K562 (cell line): Measurements from ENCODE around the gene FBXL12. TPM values are rescaled to one million over a fixed set of nuclear protein-coding genes. Genes with fewer than 3 reads are reported as not detected.

Experiments used
- ATAC-seq: fragments of 200-7000 bp; cut with Tn5 transposase; 3 replicates; pipeline ENCODE4 v1.9.1; 2020; ENCODE audit warnings: moderate library complexity
- BruUV-seq: library from RNA; stranded (reverse); fragments of 400-500 nt; replicated peaks from 2 replicates; lab custom pipeline; 2021; lab: Mats Ljungman, UMichigan
- CTCF ChIA-PET: fragments of 300-600 bp; formaldehyde crosslinking; extraction: SDS; loops from one replicate; lab custom pipeline; 2021; ENCODE audit warnings: low intra/inter-chr PET ratio; lab: Yijun Ruan, JAX
- POLR2A ChIA-PET: fragments of 300-600, 350-650 bp; sonication (Branson Sonifier 250); formaldehyde crosslinking; extraction: SDS; loops from one replicate; lab custom pipeline; 2021; ENCODE audit warnings: antibody characterized with exemption, inconsistent platforms; lab: Yijun Ruan, JAX
- DNase-seq, 4 experiments: peaks; one replicate each; pipeline versions ENCODE4 v3.0.0 to v3.0.0-alpha.2; 2011 to 2018; ENCODE audit warnings: low spot score in 3 of 4, mixed read lengths in 3 of 4; ENCODE audit errors: extremely low read depth in 1 of 4
- FAIRE-seq: peaks from 2 replicates; lab custom pipeline; 2011; peaks lifted over from hg19 to GRCh38; lab: Jason Lieb, UNC
- H2AFZ ChIP-seq: 2 replicates; pipeline ENCODE4 v1.6.0; 2011; ENCODE audit warnings: low read depth, low read length, control low read depth, inconsistent platforms
- H3K27ac ChIP-seq: fragments of 200-600 bp; 3 replicates; pipeline ENCODE4 v1.8.0; 2011; ENCODE audit warnings: low read depth, mild to moderate bottlenecking, control low read depth, inconsistent platforms, low read length, moderate library complexity, mixed read lengths; ENCODE audit errors: extremely low read depth
- H3K27me3 ChIP-seq, 2 experiments: fragments of 300-600 bp in 1 of 2; 2 replicates in 1 of 2; 3 replicates in 1 of 2; pipeline versions ENCODE4 v1.6.0 to v1.8.0; 2011; ENCODE audit warnings: inconsistent platforms in 2 of 2, low read length in 2 of 2, mild to moderate bottlenecking in 1 of 2, mixed read lengths in 1 of 2, moderate library complexity in 1 of 2; ENCODE audit not compliant: control insufficient read depth in 2 of 2, insufficient read depth in 2 of 2
- H3K36me3 ChIP-seq: fragments of 300-600 bp; 3 replicates; pipeline ENCODE4 v1.8.0; 2011; ENCODE audit warnings: mild to moderate bottlenecking, low read length, inconsistent platforms; ENCODE audit not compliant: control insufficient read depth, insufficient read depth
- H3K4me1 ChIP-seq, 2 experiments: fragments of 200-600 bp in 1 of 2; replicated peaks in 1 of 2; 2 replicates in 1 of 2; 3 replicates in 1 of 2; pipeline versions ENCODE4 v1.5.1 to v1.8.0; 2011; ENCODE audit warnings: inconsistent platforms in 2 of 2, low read length in 2 of 2, mild to moderate bottlenecking in 1 of 2, mixed read lengths in 1 of 2, moderate library complexity in 1 of 2; ENCODE audit not compliant: control insufficient read depth in 2 of 2, insufficient read depth in 2 of 2
- H3K4me2 ChIP-seq: 2 replicates; pipeline ENCODE4 v1.6.1; 2011; ENCODE audit warnings: low read length, control low read depth, inconsistent platforms, mixed read lengths; ENCODE audit not compliant: insufficient read depth
- H3K4me3 ChIP-seq: fragments of 200-600 bp; sonication (generic), shearing (Covaris generic); 2 replicates; pipeline ENCODE4 v1.5.1; 2016; ENCODE audit warnings: control low read depth, inconsistent platforms
- H3K79me2 ChIP-seq: fragments of 200-600 bp; 3 replicates; pipeline ENCODE4 v1.8.0; 2011; ENCODE audit warnings: low read length, inconsistent platforms; ENCODE audit not compliant: control insufficient read depth, insufficient read depth
- H3K9ac ChIP-seq, 2 experiments: 2 replicates each; pipeline versions ENCODE4 v1.6.0 to v1.6.1; 2011; ENCODE audit warnings: low read depth in 2 of 2, low read length in 2 of 2, control low read depth in 1 of 2, inconsistent platforms in 1 of 2, mild to moderate bottlenecking in 1 of 2, mixed read lengths in 1 of 2; ENCODE audit not compliant: insufficient read depth in 1 of 2
- H3K9me1 ChIP-seq: one replicate; pipeline ENCODE4 v1.6.0; 2011; ENCODE audit warnings: inconsistent platforms, mild to moderate bottlenecking, low read length, moderate library complexity; ENCODE audit not compliant: control insufficient read depth, insufficient read depth
- H3K9me3 ChIP-seq: replicated peaks from 2 replicates; pipeline ENCODE4 v1.5.1; 2011; ENCODE audit warnings: low read depth, low read length, inconsistent platforms; ENCODE audit not compliant: control insufficient read depth, insufficient read depth
- H4K20me1 ChIP-seq: replicated peaks from 2 replicates; pipeline ENCODE4 v1.6.1; 2011; ENCODE audit warnings: low read length, inconsistent platforms, mixed read lengths; ENCODE audit not compliant: control insufficient read depth, insufficient read depth
- FOXM1 ChIP-seq, 2 experiments: fragments of 450-650 bp in 1 of 2; sonication (generic) in 1 of 2; formaldehyde crosslinking in 1 of 2; IDR thresholded peaks; 2 replicates each; pipeline versions ENCODE4 v1.6.1 to v1.9.0; 2017 to 2022; ENCODE audit warnings: low read depth in 2 of 2, mild to moderate bottlenecking in 2 of 2, missing genetic modification reagents in 1 of 2, moderate library complexity in 1 of 2
- GMEB1 ChIP-seq: fragments of 250-450 bp; sonication (Bioruptor Pico); IDR thresholded peaks from 2 replicates; pipeline ENCODE4 v1.4.0; 2020; ENCODE audit warnings: mild to moderate bottlenecking
- HOXB6 ChIP-seq: fragments of 250-450 bp; sonication (Bioruptor Pico); IDR thresholded peaks from 2 replicates; pipeline ENCODE4 v1.5.1; 2022; ENCODE audit warnings: mild to moderate bottlenecking, borderline replicate concordance
- MAFG ChIP-seq: fragments of 450-650 bp; conservative IDR thresholded peaks from 2 replicates; pipeline ENCODE4 v1.6.1; 2016; ENCODE audit warnings: missing genetic modification characterization, missing compliant biosample characterization
- NFRKB ChIP-seq: fragments of 450-650 bp; IDR thresholded peaks from 2 replicates; pipeline ENCODE4 v1.6.1; 2016; ENCODE audit warnings: low read depth
- NFXL1 ChIP-seq: fragments of 450-650 bp; formaldehyde crosslinking; IDR thresholded peaks from 2 replicates; pipeline ENCODE4 v1.4.0; 2021; ENCODE audit warnings: mild to moderate bottlenecking
- NONO ChIP-seq, 2 experiments: fragments of 200-400 bp in 1 of 2; fragments of 450-650 bp in 1 of 2; formaldehyde crosslinking in 1 of 2; IDR thresholded peaks; 2 replicates each; pipeline ENCODE4 v1.6.1; 2017; ENCODE audit warnings: low read depth in 2 of 2, mild to moderate bottlenecking in 2 of 2, moderate library complexity in 2 of 2, low read length in 1 of 2
- POLR2H ChIP-seq: IDR thresholded peaks from 2 replicates; pipeline ENCODE4 v1.6.1; 2016; ENCODE audit warnings: missing genetic modification characterization, low read depth, mild to moderate bottlenecking, control low read depth, missing compliant biosample characterization, moderate library complexity
- POU5F1 ChIP-seq: fragments of 150-350 bp; IDR thresholded peaks from 2 replicates; pipeline ENCODE4 v1.6.1; 2014; ENCODE audit warnings: borderline replicate concordance, low read length, low read depth, mild to moderate bottlenecking; ENCODE audit not compliant: partially characterized antibody
- RBM14 ChIP-seq: fragments of 200-400 bp; formaldehyde crosslinking; IDR thresholded peaks from 2 replicates; pipeline ENCODE4 v1.6.1; 2018; ENCODE audit warnings: low read depth, mild to moderate bottlenecking, low read length, moderate library complexity, borderline replicate concordance; ENCODE audit not compliant: insufficient read depth
- SMARCA4 ChIP-seq: fragments of 450-650 bp; IDR thresholded peaks from 2 replicates; pipeline ENCODE4 v1.6.1; 2016
- U2AF2 ChIP-seq: fragments of 200-400 bp; formaldehyde crosslinking; optimal IDR thresholded peaks from 2 replicates; pipeline ENCODE3; 2017; ENCODE audit warnings: low read depth, mild to moderate bottlenecking, low read length
- UBTF ChIP-seq, 2 experiments: IDR thresholded peaks; 2 replicates each; pipeline ENCODE4 v1.6.1; 2012; ENCODE audit warnings: improper control_type of control experiment in 2 of 2, low read depth in 2 of 2, low read length in 2 of 2, borderline replicate concordance in 1 of 2
- ZNF146 ChIP-seq: IDR thresholded peaks from one replicate; pipeline ENCODE4 v1.6.1; 2018; ENCODE audit warnings: missing compliant biosample characterization; ENCODE audit not compliant: unreplicated experiment
- ZNF277 ChIP-seq: fragments of 250-450 bp; sonication (Bioruptor Pico); IDR thresholded peaks from 2 replicates; pipeline ENCODE4 v1.8.0; 2022; ENCODE audit warnings: inconsistent platforms, mild to moderate bottlenecking, moderate library complexity, borderline replicate concordance
- ZSCAN29 ChIP-seq: fragments of 450-650 bp; IDR thresholded peaks from 2 replicates; pipeline ENCODE4 v1.6.1; 2017
- WGBS: fragments of 100-300 bp; shearing (Covaris generic); methylation state at CpG from one replicate; pipeline ENCODE4 v1.1.6; 2016; ENCODE audit warnings: low coverage, mixed read lengths; ENCODE audit not compliant: insufficient coverage; ENCODE audit errors: missing lambda C conversion rate; 5-methylcytosine and 5-hydroxymethylcytosine counted together
- in situ Hi-C: fragments of 300-500 bp; cut with MboI; formaldehyde crosslinking; loops from 4 replicates; pipeline ENCODE4 v1.15.0; 2018; ENCODE audit warnings: inconsistent platforms, mixed read lengths
- intact Hi-C: fragments of 100-400 bp; cut with micrococcal nuclease; formaldehyde crosslinking; loops from 2 replicates; pipeline ENCODE4 v1.14.2; 2022
- polyA plus RNA-seq, 8 experiments: library from polyadenylated mRNA; depleted of rRNA in 4 of 8; stranded (reverse) in 5 of 8; unstranded in 3 of 8; fragments of >200 nt; fragmentation: Nextera tagmentation in 2 of 8; fragmentation: Illumina TruSeq in 1 of 8; extraction: Ambion mirVana in 2 of 8; extraction: Trizol in 1 of 8; gene quantifications; 2 replicates each; pipeline versions ENCODE4 v1.2.1 to v1.2.3, GENCODE V29; 2011 to 2014; ENCODE audit warnings: inconsistent platforms in 1 of 8, missing spikeins in 1 of 8
- total RNA-seq, 7 experiments: library from RNA; depleted of rRNA in 6 of 7; stranded (reverse); fragments of >200 nt in 6 of 7; fragmentation: Illumina TruSeq in 2 of 7; extraction: Trizol in 2 of 7; gene quantifications; 2 replicates each; pipeline versions ENCODE4 v1.2.1 to v1.2.3, GENCODE V29; 2011 to 2021; ENCODE audit warnings: low replicate concordance in 1 of 7

The FBXL12 gene
- total and polyA plus RNA-seq, 9 of the 15 experiments (the other 6 are each of a cell fraction or from before 2014, with no cell fraction given): 2.7 to 40.5 (median 26.5) TPM

GRCh38 chr19:9796113-9796773 lies 22.6 kb downstream of the FBXL12 start:
- no peak overlapping the region for H3K27ac ChIP-seq
- no peak overlapping the region; the same call in 1 of the 2 replicates for H3K4me2 ChIP-seq
- BruUV-seq: no TSS peak
- H3K9ac ChIP-seq: no peak overlapping the region
- intact Hi-C loops: no loop called here
- no peaks in the 10 kb centered on the region for H4K20me1 ChIP-seq
- H3K27me3 ChIP-seq: no peaks in the 10 kb centered on the region
- in situ Hi-C loops: loop anchor here (10.0 kb wide), 1 partner anchor 661 kb away; no protein-coding TSS in a partner anchor
- WGBS: 32% methylated on average over 5 of the region's 6 CpGs
- ATAC-seq (peak; percentile 63), DNase-seq (peak; percentile 53 to 91 (median 59)), FAIRE-seq (peak; percentile 98)
- H3K9me1 ChIP-seq: no peaks in the 10 kb centered on the region
- H3K4me1 ChIP-seq: peaks cover 3 to 7% of the 10 kb centered on the region in 2 experiments; a peak in 4 of 5 replicates
- peaks cover 5% of the 10 kb centered on the region; the same call in 1 of the 2 replicates for H3K9me3 ChIP-seq
- ChIA-PET POLR2A (interaction anchor here (0.7 to 0.9 kb wide), 3 partner anchors 8 to 482 kb away, joined by 3 read pairs; partner anchors contain the start of gene FBXL12), CTCF (interaction anchor here (0.6 to 2.6 kb wide), 6 partner anchors 151 to 1141 kb away, joined by 3 to 25 read pairs (median 4); no protein-coding TSS in a partner anchor)
- H3K36me3 ChIP-seq: no peaks in the 10 kb centered on the region
- H3K79me2 ChIP-seq: peaks cover 3% of the 10 kb centered on the region; the same call in 1 of the 3 replicates
- H2AFZ ChIP-seq: peak overlapping the region; percentile 56
- no peak overlapping the region for H3K4me3 ChIP-seq
- no peak for TF ChIP-seq ZNF146 (CRISPR knock-in tag)
- peak in 1 of 2 experiments; percentile 37; a peak in 1 of 4 replicates for TF ChIP-seq NONO (IDR thresholded peaks at IDR 0.05; ENCODE audit: low read depth in 2 of 2, low read length in 1 of 2)
- no peak for TF ChIP-seq POLR2H
- TF ChIP-seq FOXM1 (IDR thresholded peaks at IDR 0.05; ENCODE audit: low read depth): no peak
- no peak for TF ChIP-seq FOXM1 (CRISPR knock-in tag; IDR thresholded peaks at IDR 0.05; ENCODE audit: low read depth)
- TF ChIP-seq ZSCAN29: no peak
- TF ChIP-seq ZNF277 (CRISPR knock-in tag): no peak
- no peak for TF ChIP-seq HOXB6
- no peak for TF ChIP-seq UBTF (IDR thresholded peaks at IDR 0.05; ENCODE audit: borderline replicate concordance in 1 of 2, low read depth in 2 of 2, low read length in 2 of 2)
- no peak for TF ChIP-seq NFRKB
- no peak for TF ChIP-seq SMARCA4
- no peak for TF ChIP-seq U2AF2
- no peak for TF ChIP-seq NFXL1 (CRISPR knock-in tag)
- no peak for TF ChIP-seq MAFG
- TF ChIP-seq POU5F1: no peak
- no peak for TF ChIP-seq GMEB1 (CRISPR knock-in tag)
- no peak for TF ChIP-seq RBM14
